SJSA1 (cell line): ENCODE results near the gene CTAGE8. TPM values are rescaled to one million over a fixed set of nuclear protein-coding genes. Genes with fewer than 3 reads are reported as not detected.
"Not testable (repeated sequence)": the region's sequence is repeated elsewhere in the genome, so short reads cannot be mapped to it uniquely, and the experiment has no call there.

Experiments used
- DNase-seq, 2 experiments: peaks; one replicate each; pipeline ENCODE4 v3.0.0-alpha.2; 2015 to 2020; ENCODE audit warnings: low spot score in 2 of 2, low read depth in 1 of 2
- H3K27ac ChIP-seq: fragments of 250-450 bp; sonication (Bioruptor Pico); 2 replicates; pipeline ENCODE4 v1.5.1; 2020; ENCODE audit warnings: mild to moderate bottlenecking, moderate library complexity
- H3K27me3 ChIP-seq: fragments of 250-450 bp; sonication (Bioruptor Pico); replicated peaks from 2 replicates; pipeline ENCODE4 v1.5.1; 2020; ENCODE audit warnings: mild to moderate bottlenecking, moderate library complexity
- H3K36me3 ChIP-seq: fragments of 250-450 bp; sonication (Bioruptor Pico); 2 replicates; pipeline ENCODE4 v1.5.1; 2020; ENCODE audit warnings: mild to moderate bottlenecking
- H3K4me1 ChIP-seq: fragments of 250-450 bp; sonication (Bioruptor Pico); replicated peaks from 2 replicates; pipeline ENCODE4 v1.6.1; 2021; ENCODE audit warnings: mild to moderate bottlenecking
- H3K4me3 ChIP-seq: fragments of 250-450 bp; sonication (Bioruptor Pico); 2 replicates; pipeline ENCODE4 v1.5.1; 2020; ENCODE audit warnings: mild to moderate bottlenecking
- H3K9me3 ChIP-seq: fragments of 250-450 bp; sonication (Bioruptor Pico); replicated peaks from 2 replicates; pipeline ENCODE4 v1.5.1; 2020; ENCODE audit warnings: mild to moderate bottlenecking
- total RNA-seq: library from RNA; depleted of rRNA; stranded (reverse); fragments of >200 nt; shearing (Covaris generic); gene quantifications from 2 replicates; pipeline ENCODE4 v1.2.3, GENCODE V29; 2014

Gene CTAGE8
- total RNA-seq, 1 experiment from 2014 or later = not detected

DNA sequence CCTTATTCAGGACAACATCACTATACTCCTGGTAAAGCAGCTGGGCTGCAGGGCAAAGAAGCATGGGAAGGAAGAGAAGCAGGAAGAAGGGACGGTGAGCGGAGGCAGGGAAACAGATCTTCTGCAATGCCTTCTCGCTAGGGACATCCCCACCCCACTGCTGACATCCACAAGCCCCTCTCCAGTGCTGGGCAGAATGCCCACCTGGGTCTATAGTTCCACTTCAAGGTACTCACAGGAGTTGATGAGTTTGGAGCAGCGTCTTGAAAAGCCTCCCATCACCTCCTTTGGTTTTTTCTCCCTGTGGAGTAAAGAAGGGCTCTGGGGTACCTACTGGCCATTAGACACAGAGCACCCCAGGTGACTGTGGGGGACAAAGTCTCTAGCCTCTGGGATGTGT is 13.4 kb upstream of the CTAGE8 start:
- H3K36me3 ChIP-seq, H3K27me3 ChIP-seq, H3K4me3 ChIP-seq, DNase-seq, H3K27ac ChIP-seq, H3K9me3 ChIP-seq, H3K4me1 ChIP-seq: not testable (repeated sequence)

DNA sequence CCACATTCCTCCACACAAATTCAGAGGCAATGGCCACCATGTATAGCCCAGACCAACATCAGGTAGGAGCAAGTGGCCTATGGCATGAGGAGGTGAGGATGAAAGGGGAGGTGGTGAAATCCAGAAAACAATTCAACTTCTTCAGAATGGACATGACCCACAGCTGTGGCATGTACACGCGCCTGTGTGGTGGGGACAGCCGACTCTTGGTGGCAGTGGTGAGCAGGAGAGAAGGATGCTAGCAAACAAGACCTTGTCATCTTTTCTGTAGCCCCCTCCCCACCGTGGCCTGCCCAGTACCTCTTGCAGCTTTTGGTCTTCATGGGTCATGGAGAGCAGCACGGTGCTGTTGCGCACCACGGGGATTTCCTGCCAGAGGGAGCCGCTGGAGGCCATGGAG is 12.9 kb upstream of the CTAGE8 start:
- not testable (repeated sequence) for H3K27ac ChIP-seq, DNase-seq, H3K36me3 ChIP-seq, H3K9me3 ChIP-seq, H3K4me1 ChIP-seq, H3K27me3 ChIP-seq, H3K4me3 ChIP-seq

DNA sequence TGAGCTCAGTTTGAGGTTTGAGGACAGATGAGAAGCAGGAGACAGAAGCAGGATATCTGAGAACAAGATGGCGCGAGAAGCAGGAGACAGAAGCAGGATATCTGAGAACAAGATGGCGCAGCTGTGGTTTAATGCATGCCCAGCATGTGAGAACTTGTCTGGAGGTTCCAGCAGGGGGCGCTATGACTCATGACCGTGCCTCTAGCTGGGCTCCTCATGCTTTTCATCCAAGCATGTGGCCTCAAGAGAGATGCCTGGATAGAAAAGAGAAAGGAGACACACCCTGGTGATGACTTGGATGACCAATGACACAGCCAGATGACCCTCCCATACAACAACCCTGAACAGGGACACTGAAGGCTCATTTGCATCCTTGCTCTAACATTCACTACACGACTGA is 10.9 kb upstream of the CTAGE8 start:
- DNase-seq, H3K4me1 ChIP-seq, H3K27me3 ChIP-seq, H3K36me3 ChIP-seq, H3K4me3 ChIP-seq, H3K9me3 ChIP-seq, H3K27ac ChIP-seq: not testable (repeated sequence)

DNA sequence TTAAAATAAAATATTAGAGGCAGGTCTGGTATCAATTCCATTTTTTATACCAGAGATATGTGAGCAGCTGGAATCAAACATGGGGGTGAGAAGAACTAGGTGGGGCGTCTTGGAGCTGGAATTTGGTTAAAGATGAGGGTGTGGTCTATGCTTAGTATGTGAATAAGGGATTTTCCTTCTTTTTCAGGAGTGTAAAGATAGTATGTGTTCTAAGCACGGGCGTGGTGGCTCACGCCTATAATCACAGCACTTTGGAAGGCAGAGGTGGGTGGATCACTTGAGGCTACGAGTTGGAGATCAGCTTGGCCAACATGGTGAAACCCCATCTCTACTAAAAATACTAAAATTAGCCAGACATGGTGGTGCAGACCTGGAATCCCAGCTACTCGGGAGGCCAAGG is 6.2 kb upstream of the CTAGE8 start:
- not testable (repeated sequence) for DNase-seq, H3K27me3 ChIP-seq, H3K36me3 ChIP-seq, H3K4me3 ChIP-seq, H3K27ac ChIP-seq, H3K9me3 ChIP-seq, H3K4me1 ChIP-seq

DNA sequence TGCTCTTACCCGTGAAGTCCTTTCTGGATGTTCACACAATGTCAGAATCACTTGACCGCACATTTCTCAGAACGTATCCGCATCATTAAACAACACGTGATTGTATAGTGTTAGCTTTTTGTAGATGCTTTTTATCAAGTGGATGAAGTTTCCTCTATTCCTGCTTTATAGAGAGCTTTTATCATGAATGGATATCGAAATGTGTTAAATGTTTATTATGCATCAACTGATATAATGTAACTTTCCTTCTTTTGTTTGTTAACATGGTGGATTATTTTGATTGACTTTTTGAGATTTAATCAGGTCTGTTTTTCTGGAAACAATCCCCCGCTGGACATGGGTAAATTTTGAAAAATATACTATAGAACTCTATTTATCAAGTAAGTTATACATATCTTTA is 4.4 kb downstream of the CTAGE8 start, which contains the start of gene OR2A7:
TSS of gene OR2A7 (minus strand) at position 101 of the 400 bp plus-strand sequence. CDS start 5,164 bp downstream, outside the sequence.
- not testable (repeated sequence) for H3K4me1 ChIP-seq, H3K27ac ChIP-seq, H3K9me3 ChIP-seq, H3K4me3 ChIP-seq, H3K36me3 ChIP-seq, H3K27me3 ChIP-seq, DNase-seq

DNA sequence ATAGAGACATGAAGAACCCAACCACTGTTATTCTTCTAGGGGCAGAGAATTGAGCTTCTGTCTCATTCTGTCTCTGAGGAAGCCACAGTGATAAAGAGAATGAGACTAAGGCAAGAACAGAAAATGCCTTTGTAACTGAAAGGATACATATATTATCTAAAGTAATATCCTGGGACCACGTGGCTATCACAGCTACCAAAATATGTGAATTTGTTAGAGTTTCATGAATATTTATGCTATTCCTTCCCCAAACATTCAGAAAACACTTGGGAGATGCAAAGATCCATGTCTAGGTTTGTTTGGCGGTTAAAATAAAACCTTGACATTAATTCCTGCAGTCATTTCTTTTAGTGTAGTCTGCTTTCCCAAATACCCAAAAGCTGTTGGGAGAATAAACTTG is 7.0 kb downstream of the CTAGE8 start:
- DNase-seq, H3K27me3 ChIP-seq, H3K36me3 ChIP-seq, H3K4me1 ChIP-seq, H3K27ac ChIP-seq, H3K4me3 ChIP-seq, H3K9me3 ChIP-seq: not testable (repeated sequence)

DNA sequence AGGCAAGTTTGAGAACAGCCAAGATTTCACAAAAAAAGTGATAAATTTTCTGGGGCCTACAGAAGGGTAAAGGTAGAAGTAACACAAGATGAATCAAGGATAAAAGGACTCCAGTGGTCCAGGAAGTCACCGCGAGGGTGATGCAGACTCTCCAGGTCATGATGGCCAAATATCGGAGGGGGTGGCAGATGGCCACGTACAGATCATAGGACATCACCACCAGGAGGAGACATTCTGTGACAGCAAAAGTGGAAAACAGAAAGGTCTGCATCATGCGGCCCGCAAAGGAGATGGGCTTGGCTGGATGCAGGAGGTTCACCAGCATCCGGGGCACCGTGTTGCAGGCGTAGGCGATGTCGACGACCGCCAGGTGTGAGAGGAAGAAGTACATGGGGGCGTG is 10.0 kb downstream of the CTAGE8 start:
- not testable (repeated sequence) for DNase-seq, H3K27me3 ChIP-seq, H3K4me1 ChIP-seq, H3K36me3 ChIP-seq, H3K27ac ChIP-seq, H3K4me3 ChIP-seq, H3K9me3 ChIP-seq

DNA sequence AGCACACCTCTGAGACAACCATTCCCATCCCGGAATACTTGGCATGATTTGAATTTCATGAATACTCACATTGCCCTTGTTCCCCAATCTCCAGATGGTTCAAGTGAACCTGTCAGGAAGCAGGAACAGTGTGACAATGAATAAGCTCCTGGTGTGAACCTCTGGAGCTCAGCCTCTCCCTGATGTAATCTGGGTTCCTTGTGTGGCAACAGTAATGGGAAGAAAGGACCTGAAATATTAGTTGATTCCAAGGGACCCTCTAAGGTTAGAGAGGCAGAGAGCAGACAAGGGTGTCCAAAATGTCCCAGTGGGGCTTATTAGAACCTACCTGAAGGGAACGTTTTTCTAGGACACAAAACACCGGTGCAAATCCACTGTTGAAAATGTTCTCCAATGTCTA is 13.0 kb downstream of the CTAGE8 start:
- DNase-seq = no peak
- Histone ChIP-seq H3K9me3 (no peaks in the 10 kb centered on the region), H3K27ac (no peak overlapping the region), H3K4me3 (no peak overlapping the region), H3K27me3 (no peaks in the 10 kb centered on the region), H3K36me3 (no peaks in the 10 kb centered on the region), H3K4me1 (no peaks in the 10 kb centered on the region)

DNA sequence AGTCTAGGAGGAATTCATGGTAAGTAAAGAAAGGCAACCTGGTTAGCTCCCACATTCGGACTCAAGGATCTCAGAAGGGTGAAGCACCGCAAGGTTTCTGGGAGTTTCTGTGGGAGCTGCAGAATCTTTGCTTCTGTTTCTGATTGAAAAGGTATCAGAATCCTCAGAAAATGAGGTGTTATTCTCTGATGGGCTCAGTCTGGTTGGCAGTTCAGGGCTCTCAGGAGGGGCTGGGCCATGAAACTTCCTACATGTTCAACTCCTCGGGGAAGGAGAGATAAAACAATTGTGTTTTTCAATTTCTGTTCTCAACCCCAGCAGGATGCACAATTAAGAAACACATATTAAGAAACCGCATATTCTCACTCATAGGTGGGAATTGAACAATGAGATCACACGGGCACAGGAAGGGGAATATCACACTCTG is 13.6 kb downstream of the CTAGE8 start:
- DNase-seq = no peak
- H3K27me3 ChIP-seq = no peaks in the 10 kb centered on the region
- H3K36me3 ChIP-seq = no peaks in the 10 kb centered on the region
- no peak overlapping the region for H3K4me3 ChIP-seq
- H3K4me1 ChIP-seq = no peaks in the 10 kb centered on the region
- H3K9me3 ChIP-seq = no peaks in the 10 kb centered on the region
- H3K27ac ChIP-seq = no peak overlapping the region

DNA sequence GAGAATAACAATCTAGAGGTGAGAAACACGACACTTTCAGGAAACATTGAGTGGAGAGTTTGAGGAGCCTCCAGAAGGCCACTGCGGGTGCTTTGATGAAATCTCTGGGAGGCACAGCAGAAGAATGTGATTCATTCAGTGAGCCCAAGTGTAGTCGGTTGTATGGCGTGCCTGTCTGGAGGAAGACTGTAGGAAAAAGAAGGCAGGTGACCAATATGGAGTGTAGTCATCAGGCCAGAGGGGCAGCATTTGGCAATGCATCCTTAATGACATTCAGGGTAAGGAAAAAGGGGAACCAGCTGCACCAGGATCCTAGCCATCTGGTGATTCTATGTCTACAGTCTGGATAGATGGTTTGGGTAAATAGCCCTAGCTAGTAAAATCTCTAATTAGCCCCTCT is 16.8 kb downstream of the CTAGE8 start:
- H3K4me1 ChIP-seq, H3K27ac ChIP-seq, H3K9me3 ChIP-seq, H3K27me3 ChIP-seq, DNase-seq, H3K36me3 ChIP-seq, H3K4me3 ChIP-seq: not testable (repeated sequence)

DNA sequence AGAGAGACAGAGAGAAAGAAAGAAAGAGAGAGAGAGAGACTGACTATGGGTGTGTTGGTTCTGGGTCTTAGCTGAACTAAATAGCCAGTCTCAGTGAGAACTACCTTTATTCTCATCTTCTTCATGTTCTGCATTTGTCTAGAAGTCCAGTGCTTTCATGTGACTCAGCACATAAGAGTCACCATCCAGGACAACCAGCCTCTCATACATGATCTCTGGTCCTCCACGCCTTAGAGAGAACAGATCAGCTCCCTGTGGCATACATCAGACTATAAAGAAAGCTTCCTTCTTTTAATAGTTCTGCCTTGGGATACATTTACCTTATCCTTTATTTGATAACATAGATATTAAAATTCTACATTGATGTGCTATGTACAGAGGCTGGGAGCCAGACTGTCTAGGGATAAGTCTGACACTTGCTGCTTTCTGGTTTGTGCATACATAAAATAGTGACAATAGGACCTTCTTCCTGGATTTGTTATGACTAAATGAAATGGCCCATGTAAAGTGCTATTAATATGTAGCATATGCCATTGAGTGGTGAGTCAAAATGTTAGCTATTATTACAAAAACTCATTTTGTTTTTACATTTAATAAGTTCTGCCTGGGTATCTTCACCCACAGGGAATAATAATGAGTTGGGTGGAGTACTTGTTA is 21.3 kb downstream of the CTAGE8 start:
- H3K4me3 ChIP-seq, H3K4me1 ChIP-seq, H3K27me3 ChIP-seq, H3K9me3 ChIP-seq, DNase-seq, H3K27ac ChIP-seq, H3K36me3 ChIP-seq: not testable (repeated sequence)

DNA sequence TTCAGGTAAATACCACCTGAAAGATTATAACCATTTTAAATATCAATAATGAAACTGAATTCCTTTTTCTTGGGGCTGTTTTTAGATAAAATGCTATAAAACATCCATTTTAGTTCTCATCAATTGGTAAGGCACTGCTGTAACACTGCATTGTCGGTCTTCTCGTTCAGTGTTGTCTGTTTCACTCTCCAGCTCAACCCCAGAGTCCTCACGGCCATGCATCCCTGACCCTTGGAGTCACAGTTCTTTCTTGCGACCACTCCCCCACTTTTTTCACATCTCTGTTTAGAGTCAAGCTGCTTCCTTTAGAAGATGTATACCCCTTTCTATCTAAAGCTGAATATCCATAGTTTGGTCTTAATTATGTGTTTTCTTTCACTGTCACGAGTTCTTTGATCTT is 22.1 kb downstream of the CTAGE8 start:
- H3K27me3 ChIP-seq, H3K9me3 ChIP-seq, H3K27ac ChIP-seq, DNase-seq, H3K36me3 ChIP-seq, H3K4me1 ChIP-seq, H3K4me3 ChIP-seq: not testable (repeated sequence)

DNA sequence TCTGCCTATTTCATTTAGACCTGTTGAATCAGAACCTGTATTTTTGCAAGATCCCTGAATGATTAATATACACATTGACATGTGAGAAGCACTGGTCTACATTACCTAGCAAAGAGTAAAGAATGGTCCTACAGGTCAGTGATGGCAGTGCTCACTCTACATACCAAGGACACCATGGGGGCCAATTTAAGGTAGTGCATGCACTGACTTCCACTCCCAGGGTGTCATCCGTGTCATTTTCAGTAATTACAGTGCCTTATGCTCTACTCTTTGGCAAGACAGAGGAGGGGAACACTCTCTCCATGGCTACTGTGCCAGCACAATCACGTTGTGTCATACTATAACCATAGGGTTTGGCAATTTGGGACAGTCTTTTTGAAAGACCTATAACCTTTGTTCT is 23.7 kb downstream of the CTAGE8 start:
- not testable (repeated sequence) for H3K36me3 ChIP-seq, H3K27ac ChIP-seq, H3K9me3 ChIP-seq, H3K27me3 ChIP-seq, DNase-seq, H3K4me1 ChIP-seq, H3K4me3 ChIP-seq

DNA sequence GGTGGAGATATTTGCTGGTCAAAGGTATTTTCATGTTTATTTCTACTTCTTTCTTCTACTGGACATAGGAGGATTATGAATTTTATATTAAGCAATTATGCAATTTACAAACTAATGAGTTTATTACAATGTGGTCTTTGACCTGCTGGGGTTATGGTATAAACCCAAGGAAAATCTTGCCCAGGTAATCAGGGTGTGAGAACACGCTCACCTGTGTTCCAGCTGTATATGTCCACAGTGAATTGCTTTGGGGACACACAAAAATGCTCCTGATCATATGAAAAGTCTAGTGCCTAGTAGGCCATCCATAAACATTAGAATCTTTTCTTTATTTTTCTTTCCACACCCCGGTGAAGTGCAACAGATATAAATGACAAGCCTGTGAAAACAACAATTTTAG is 29.7 kb downstream of the CTAGE8 start, which contains the start of gene OR2A42:
TSS of gene OR2A42 (minus strand) at position 241 of the 400 bp plus-strand sequence. CDS start 6,762 bp downstream, outside the sequence.
- not testable (repeated sequence) for H3K27me3 ChIP-seq, H3K4me3 ChIP-seq, H3K4me1 ChIP-seq, H3K36me3 ChIP-seq, DNase-seq, H3K27ac ChIP-seq, H3K9me3 ChIP-seq

DNA sequence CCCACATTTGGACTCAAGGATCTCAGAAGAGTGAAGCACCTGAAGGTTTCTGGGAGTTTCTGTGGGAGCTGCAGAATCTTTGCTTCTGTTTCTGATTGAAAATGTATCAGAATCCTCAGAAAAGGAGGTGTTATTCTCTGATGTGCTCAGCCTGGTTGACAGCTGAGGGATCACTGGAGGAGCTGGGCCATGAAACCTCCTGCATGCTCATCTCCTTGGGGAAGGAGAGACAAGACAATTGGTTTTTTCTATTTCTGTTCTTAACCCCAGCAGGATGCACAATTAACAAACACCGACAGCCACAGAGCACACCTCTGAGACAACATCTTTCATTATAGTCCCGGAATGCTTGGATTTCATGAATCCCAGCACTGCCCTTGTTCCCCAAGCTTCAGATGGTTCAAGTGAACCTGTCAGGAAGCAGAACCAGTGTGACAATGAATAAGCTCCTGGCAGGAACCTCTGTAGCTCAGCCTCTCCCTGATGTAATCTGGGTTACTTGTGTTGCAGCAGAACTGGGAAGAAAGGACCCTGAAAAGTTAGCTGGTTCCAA is 30.5 kb downstream of the CTAGE8 start:
- H3K36me3 ChIP-seq = not testable (repeated sequence)

More for the DNA sequence above, 30.5 kb downstream of the CTAGE8 start:
- not testable (repeated sequence) for H3K9me3 ChIP-seq, DNase-seq, H3K27ac ChIP-seq, H3K4me3 ChIP-seq, H3K27me3 ChIP-seq, H3K4me1 ChIP-seq
